Keratinocyte (primary cell): ENCODE results near the gene BCAR3. TPM values are rescaled to one million over a fixed set of nuclear protein-coding genes. Genes with fewer than 3 reads are reported as not detected.

Experiments used
- DNase-seq: peaks from one replicate; pipeline ENCODE4 v3.0.0-alpha.2; 2011; ENCODE audit warnings: low read depth, missing footprints, low spot score
- FAIRE-seq: peaks from 2 replicates; lab custom pipeline; 2011; peaks lifted over from hg19 to GRCh38; lab: Jason Lieb, UNC
- H2AFZ ChIP-seq: 2 replicates; pipeline ENCODE4 v1.6.0; 2012; ENCODE audit warnings: low read length, control low read depth, inconsistent platforms; ENCODE audit not compliant: control insufficient read depth
- H3K27ac ChIP-seq: 2 replicates; pipeline ENCODE4 v1.5.1; 2011; ENCODE audit warnings: low read length; ENCODE audit not compliant: control insufficient read depth, insufficient read depth
- H3K27me3 ChIP-seq: 3 replicates; pipeline ENCODE4 v1.6.0; 2011; ENCODE audit warnings: low read length; ENCODE audit not compliant: control insufficient read depth, insufficient read depth; ENCODE audit errors: extremely low read depth
- H3K36me3 ChIP-seq, 2 experiments: 2 replicates in 1 of 2; 3 replicates in 1 of 2; pipeline ENCODE4 v1.5.1; 2011; ENCODE audit warnings: low read length in 2 of 2, mild to moderate bottlenecking in 1 of 2; ENCODE audit not compliant: control insufficient read depth in 2 of 2, insufficient read depth in 2 of 2; ENCODE audit errors: extremely low read depth in 1 of 2
- H3K4me1 ChIP-seq: 3 replicates; pipeline ENCODE4 v1.5.1; 2011; ENCODE audit warnings: low read length; ENCODE audit not compliant: control insufficient read depth, insufficient read depth; ENCODE audit errors: extremely low read depth
- H3K4me2 ChIP-seq: 3 replicates; pipeline ENCODE4 v1.6.0; 2011; ENCODE audit warnings: low read depth, low read length; ENCODE audit not compliant: control insufficient read depth, insufficient read depth; ENCODE audit errors: extremely low read depth
- H3K4me3 ChIP-seq, 3 experiments: fragments of 200-600 bp in 1 of 3; sonication (generic) in 1 of 3; 2 replicates in 2 of 3; 3 replicates in 1 of 3; pipeline ENCODE4 v1.5.1; 2011 to 2016; ENCODE audit warnings: low read length in 3 of 3, mild to moderate bottlenecking in 3 of 3, control low read depth in 2 of 3, inconsistent platforms in 1 of 3, low read depth in 1 of 3, mixed read lengths in 1 of 3, mixed run types in 1 of 3, moderate library complexity in 1 of 3; ENCODE audit not compliant: control insufficient read depth in 2 of 3, insufficient read depth in 2 of 3; ENCODE audit errors: extremely low read depth in 1 of 3
- H3K79me2 ChIP-seq: 2 replicates; pipeline ENCODE4 v1.6.0; 2012; ENCODE audit warnings: low read length; ENCODE audit not compliant: control insufficient read depth, insufficient read depth
- H3K9ac ChIP-seq: 3 replicates; pipeline ENCODE4 v1.6.0; 2011; ENCODE audit warnings: low read length; ENCODE audit not compliant: control insufficient read depth, insufficient read depth; ENCODE audit errors: extremely low read depth
- H3K9me1 ChIP-seq: 3 replicates; pipeline ENCODE4 v1.6.0; 2011; ENCODE audit warnings: low read length; ENCODE audit not compliant: control insufficient read depth, insufficient read depth; ENCODE audit errors: extremely low read depth
- H3K9me3 ChIP-seq: 2 replicates; pipeline ENCODE4 v1.5.1; 2012; ENCODE audit warnings: low read depth, low read length; ENCODE audit not compliant: control insufficient read depth
- H4K20me1 ChIP-seq: 3 replicates; pipeline ENCODE4 v1.6.0; 2011; ENCODE audit warnings: low read length; ENCODE audit not compliant: control insufficient read depth, insufficient read depth; ENCODE audit errors: extremely low read depth
- EZH2 ChIP-seq: IDR thresholded peaks from one replicate; pipeline ENCODE4 v1.6.1; 2012; ENCODE audit warnings: inconsistent platforms, mild to moderate bottlenecking, low read length, moderate library complexity
- dilution Hi-C: fragments of 300-500 bp; cut with MboI; formaldehyde crosslinking; loops from one replicate; pipeline ENCODE4 v1.7.0; 2020; ENCODE audit warnings: low sequenced_read_pairs; ENCODE audit not compliant: extremely low pct_ligation_motif_present
- polyA plus RNA-seq, 5 experiments: library from polyadenylated mRNA; depleted of rRNA in 3 of 5; stranded (reverse) in 3 of 5; stranded (forward) in 1 of 5; unstranded in 1 of 5; fragments of >200 nt; gene quantifications; 1 replicate in 1 of 5; 2 replicates in 3 of 5; 3 replicates in 1 of 5; pipeline versions ENCODE4 v1.2.1 to v1.2.3, GENCODE V29; 2011 to 2012; ENCODE audit warnings: missing spikeins in 2 of 5, low read depth in 1 of 5, low replicate concordance in 1 of 5
- TF ChIP-seq, protein P1 (sequence below), 3 experiments: IDR thresholded peaks in 1 of 3; conservative IDR thresholded peaks in 1 of 3; optimal IDR thresholded peaks in 1 of 3; 2 replicates in 2 of 3; 3 replicates in 1 of 3; pipeline versions ENCODE3 to v1.5.1; 2011; ENCODE audit warnings: low read length in 3 of 3, mild to moderate bottlenecking in 3 of 3, moderate library complexity in 2 of 3, control low read depth in 1 of 3, inconsistent platforms in 1 of 3; ENCODE audit not compliant: insufficient read depth in 2 of 3; ENCODE audit errors: extremely low read depth in 1 of 3

Gene BCAR3
- polyA plus RNA-seq, 1 donor (not counting 4 experiments of a cell fraction or from before 2014, with no cell fraction given), result 77.2 TPM

DNA sequence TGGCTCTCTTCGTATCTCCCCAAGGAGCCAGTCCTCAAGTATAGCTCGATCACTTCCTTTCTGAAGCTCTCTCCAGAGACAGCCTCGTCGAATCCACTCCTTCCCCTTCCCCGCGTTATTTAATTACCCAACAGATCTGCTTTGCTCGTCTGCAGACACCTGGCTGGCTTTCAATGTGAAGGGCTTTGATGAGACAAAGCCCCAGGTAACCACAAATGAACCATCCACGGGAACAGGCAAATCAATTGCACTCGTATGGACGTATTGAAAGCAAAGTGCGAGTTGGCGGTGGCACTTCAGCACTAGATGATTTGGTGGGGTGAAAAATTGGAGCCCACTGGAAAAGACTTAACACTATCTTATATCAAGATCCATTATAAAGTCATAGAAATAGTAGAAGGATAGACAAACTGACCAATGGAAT is 364 bp upstream of the BCAR3 start:
- Histone ChIP-seq H3K9me3 (no peaks in the 10 kb centered on the region), H3K4me3 (peak overlapping the region; percentile 70 to 88 (median 88)), H3K27me3 (no peaks in the 10 kb centered on the region), H3K4me2 (peak overlapping the region; percentile 98), H3K79me2 (peaks cover 64% of the 10 kb centered on the region), H3K9ac (peak overlapping the region; percentile 84), H3K4me1 (peaks cover 44% of the 10 kb centered on the region), H3K27ac (peak overlapping the region; percentile 94), H3K9me1 (peaks cover 8% of the 10 kb centered on the region), H3K36me3 (peaks cover 1 to 28% of the 10 kb centered on the region in 2 experiments), H4K20me1 (peaks cover 25% of the 10 kb centered on the region), H2AFZ (peak overlapping the region; percentile 64)
- DNase-seq (no peak), FAIRE-seq (peak; percentile 66)
- TF ChIP-seq, protein P1, sequence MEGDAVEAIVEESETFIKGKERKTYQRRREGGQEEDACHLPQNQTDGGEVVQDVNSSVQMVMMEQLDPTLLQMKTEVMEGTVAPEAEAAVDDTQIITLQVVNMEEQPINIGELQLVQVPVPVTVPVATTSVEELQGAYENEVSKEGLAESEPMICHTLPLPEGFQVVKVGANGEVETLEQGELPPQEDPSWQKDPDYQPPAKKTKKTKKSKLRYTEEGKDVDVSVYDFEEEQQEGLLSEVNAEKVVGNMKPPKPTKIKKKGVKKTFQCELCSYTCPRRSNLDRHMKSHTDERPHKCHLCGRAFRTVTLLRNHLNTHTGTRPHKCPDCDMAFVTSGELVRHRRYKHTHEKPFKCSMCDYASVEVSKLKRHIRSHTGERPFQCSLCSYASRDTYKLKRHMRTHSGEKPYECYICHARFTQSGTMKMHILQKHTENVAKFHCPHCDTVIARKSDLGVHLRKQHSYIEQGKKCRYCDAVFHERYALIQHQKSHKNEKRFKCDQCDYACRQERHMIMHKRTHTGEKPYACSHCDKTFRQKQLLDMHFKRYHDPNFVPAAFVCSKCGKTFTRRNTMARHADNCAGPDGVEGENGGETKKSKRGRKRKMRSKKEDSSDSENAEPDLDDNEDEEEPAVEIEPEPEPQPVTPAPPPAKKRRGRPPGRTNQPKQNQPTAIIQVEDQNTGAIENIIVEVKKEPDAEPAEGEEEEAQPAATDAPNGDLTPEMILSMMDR (optimal IDR thresholded peaks at IDR 0.05 in 1 of 3, IDR thresholded peaks at IDR 0.05 in 1 of 3, conservative IDR thresholded peaks at IDR 0.05 in 1 of 3; ENCODE audit: extremely low read depth in 1 of 3, insufficient read depth in 2 of 3, low read length in 3 of 3), result no peak
- no peak for TF ChIP-seq EZH2
- dilution Hi-C loops, result no loop called here

DNA sequence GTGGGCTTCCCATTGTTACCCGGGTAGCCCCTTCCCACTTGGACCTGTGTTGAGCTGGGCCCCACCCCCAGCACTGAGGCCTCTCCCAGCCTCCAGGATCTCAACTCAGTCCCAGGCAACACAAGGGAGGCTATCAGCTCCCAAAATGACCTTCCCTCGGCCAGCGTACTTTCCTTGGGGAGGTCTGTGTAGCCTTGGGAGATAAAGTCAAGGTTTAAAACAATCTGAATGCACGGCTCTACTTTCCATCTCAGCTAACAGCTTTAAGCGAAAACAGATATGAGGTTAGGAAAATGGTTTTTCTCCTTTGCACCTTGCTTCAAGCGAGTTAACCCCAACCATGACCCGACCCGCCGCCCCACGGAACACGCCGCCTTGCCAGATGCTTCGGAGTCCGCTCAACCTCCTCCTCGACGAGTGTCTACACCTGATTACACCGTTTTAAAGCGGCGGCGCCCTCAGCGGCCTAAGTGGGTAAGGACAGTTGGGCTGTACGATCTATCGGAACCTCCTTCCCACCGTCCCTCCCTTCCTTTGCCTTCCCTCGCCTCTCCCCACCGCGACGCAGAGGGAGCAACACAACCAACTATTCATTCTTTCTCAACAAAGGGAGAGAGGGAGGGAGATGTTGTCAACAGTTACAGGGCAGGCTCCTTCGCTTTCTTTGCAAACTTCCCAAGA is 1.1 kb downstream of the BCAR3 start:
- TF ChIP-seq EZH2, result no peak
- TF ChIP-seq, protein P1 (optimal IDR thresholded peaks at IDR 0.05 in 1 of 3, IDR thresholded peaks at IDR 0.05 in 1 of 3, conservative IDR thresholded peaks at IDR 0.05 in 1 of 3; ENCODE audit: extremely low read depth in 1 of 3, insufficient read depth in 2 of 3, low read length in 3 of 3), result peak; percentile 75 to 80 (median 79)
- Histone ChIP-seq H3K36me3 (peaks cover 4 to 40% of the 10 kb centered on the region in 2 experiments), H3K79me2 (peaks cover 78% of the 10 kb centered on the region), H3K27me3 (no peaks in the 10 kb centered on the region), H3K9me1 (peaks cover 11% of the 10 kb centered on the region), H2AFZ (no peak overlapping the region), H3K27ac (peak overlapping the region; percentile 94), H3K4me3 (peak overlapping the region; percentile 70 to 88 (median 88)), H3K4me2 (peak overlapping the region; percentile 98), H3K4me1 (peaks cover 52% of the 10 kb centered on the region), H4K20me1 (peaks cover 38% of the 10 kb centered on the region), H3K9ac (peak overlapping the region; percentile 84), H3K9me3 (no peaks in the 10 kb centered on the region)
- dilution Hi-C loops, result no loop called here
- DNase-seq, result no peak
- no peak for FAIRE-seq
